ENCODE data around the gene EPS15.

GRCh38 chr1:51516649-51517158 lies 2.4 kb downstream of the EPS15 start:
- TF ChIP-seq ZFP3 (CRISPR knock-in tag; IDR thresholded peaks at IDR 0.05), result no peak
- no peak for TF ChIP-seq ESRRG (CRISPR knock-in tag; IDR thresholded peaks at IDR 0.05)
- TF ChIP-seq TCF4 (CRISPR knock-in tag; IDR thresholded peaks at IDR 0.05; ENCODE audit: borderline replicate concordance), result no peak
- no peak for TF ChIP-seq ARNTL (CRISPR knock-in tag; IDR thresholded peaks at IDR 0.05; ENCODE audit: borderline replicate concordance, low read depth)
- TF ChIP-seq PATZ1 (CRISPR knock-in tag; IDR thresholded peaks at IDR 0.05; ENCODE audit: borderline replicate concordance), result no peak
- TF ChIP-seq TOX (CRISPR knock-in tag; IDR thresholded peaks at IDR 0.05; ENCODE audit: borderline replicate concordance), result no peak
- TF ChIP-seq ZFP30 (CRISPR knock-in tag; IDR thresholded peaks at IDR 0.05), result no peak
